Left ventricle myocardium inferior (tissue), 1 donor: ENCODE results near the gene ARHGAP26. TPM values are rescaled to one million over a fixed set of nuclear protein-coding genes. Genes with fewer than 3 reads are reported as not detected.
A peak's percentile ranks its signal among the peaks of the same experiment; 100 is the strongest.

Experiments
- DNase-seq: peaks from one replicate; pipeline ENCODE4 v3.0.0-alpha.2; 2020
- H3K27ac ChIP-seq: fragments of 200-600 bp; replicated peaks from 2 replicates; pipeline ENCODE4 v1.8.0; 2021
- H3K27me3 ChIP-seq: fragments of 200-600 bp; 2 replicates; pipeline ENCODE4 v1.8.0; 2021; ENCODE audit warnings: low read depth
- H3K36me3 ChIP-seq: fragments of 200-600 bp; 2 replicates; pipeline ENCODE4 v1.8.0; 2021
- H3K4me1 ChIP-seq: fragments of 200-600 bp; 2 replicates; pipeline ENCODE4 v1.8.0; 2021
- H3K4me3 ChIP-seq: fragments of 200-600 bp; 2 replicates; pipeline ENCODE4 v1.8.0; 2021; ENCODE audit warnings: mild to moderate bottlenecking, moderate library complexity
- H3K9me3 ChIP-seq: fragments of 200-600 bp; replicated peaks from 2 replicates; pipeline ENCODE4 v1.8.0; 2021
- CTCF ChIP-seq: fragments of 200-600 bp; IDR thresholded peaks from 2 replicates; pipeline ENCODE4 v1.8.0; 2021; ENCODE audit warnings: antibody characterized with exemption, mild to moderate bottlenecking, borderline replicate concordance
- intact Hi-C: fragments of 100-400 bp; cut with micrococcal nuclease; formaldehyde crosslinking; loops from one replicate; pipeline ENCODE4 v1.11.0; 2022
- total RNA-seq: library from RNA; stranded (reverse); fragmentation: NEBNext Ultra II Directional; extraction: Animal tissue kit (Norgen Biotek cat#: 25700); gene quantifications from one replicate; pipeline ENCODE4 v1.2.1, GENCODE V29; 2021
- donor health status: DM: no; HTN: yes; CAD: no; lungs with severe emphysema.

ARHGAP26 gene
- total RNA-seq, 1 donor from 2014 or later, result 35.7 TPM

GRCh38 chr5:142748132-142748531, 22.0 kb upstream of the ARHGAP26 start:
- no peak for DNase-seq
- intact Hi-C loops, result no loop called here
- peak overlapping the region; percentile 88 for H3K27ac ChIP-seq
- H3K27me3 ChIP-seq, result no peaks in the 10 kb centered on the region
- H3K4me3 ChIP-seq, result no peak overlapping the region
- H3K9me3 ChIP-seq, result no peaks in the 10 kb centered on the region
- no peaks in the 10 kb centered on the region for H3K36me3 ChIP-seq
- H3K4me1 ChIP-seq, result peaks cover 92% of the 10 kb centered on the region
- no peak for TF ChIP-seq CTCF

GRCh38 chr5:142748568-142749249, 21.5 kb upstream of the ARHGAP26 start:
- no peak overlapping the region for H3K4me3 ChIP-seq
- DNase-seq, result peak; percentile 29
- TF ChIP-seq CTCF, result peak; percentile 66
- H3K27ac ChIP-seq, result peak overlapping the region; percentile 88
- H3K9me3 ChIP-seq, result no peaks in the 10 kb centered on the region
- intact Hi-C loops, result no loop called here
- H3K4me1 ChIP-seq, result peaks cover 92% of the 10 kb centered on the region
- no peaks in the 10 kb centered on the region for H3K36me3 ChIP-seq
- no peaks in the 10 kb centered on the region for H3K27me3 ChIP-seq

- no peak overlapping the region for H3K27ac ChIP-seq
- peaks cover 92% of the 10 kb centered on the region for H3K4me1 ChIP-seq
- H3K27me3 ChIP-seq, result no peaks in the 10 kb centered on the region
- DNase-seq, result no peak
- intact Hi-C loops, result no loop called here
- H3K4me3 ChIP-seq, result no peak overlapping the region
- no peak for TF ChIP-seq CTCF
- H3K36me3 ChIP-seq, result no peaks in the 10 kb centered on the region
- no peaks in the 10 kb centered on the region for H3K9me3 ChIP-seq
Observed at GRCh38 chr5:142749321-142749720, 20.9 kb upstream of the ARHGAP26 start.

- Histone ChIP-seq H3K4me1 (peaks cover 60% of the 10 kb centered on the region), H3K4me3 (peak overlapping the region; percentile 15)
- peak; percentile 86 for DNase-seq
Observed at GRCh38 chr5:142753116-142753631, 17.0 kb upstream of the ARHGAP26 start.

GRCh38 chr5:142754031-142754430, 16.1 kb upstream of the ARHGAP26 start:
- no peak overlapping the region for H3K4me3 ChIP-seq
- H3K9me3 ChIP-seq, result no peaks in the 10 kb centered on the region
- no peaks in the 10 kb centered on the region for H3K36me3 ChIP-seq
- H3K4me1 ChIP-seq, result peaks cover 52% of the 10 kb centered on the region
- H3K27ac ChIP-seq, result peak overlapping the region; percentile 88
- intact Hi-C loops, result no loop called here
- no peaks in the 10 kb centered on the region for H3K27me3 ChIP-seq
- no peak for TF ChIP-seq CTCF
- no peak for DNase-seq

More at GRCh38 chr5:142753116-142753631, 17.0 kb upstream of the ARHGAP26 start:
- H3K27me3 ChIP-seq, result no peaks in the 10 kb centered on the region
- H3K36me3 ChIP-seq, result no peaks in the 10 kb centered on the region
- TF ChIP-seq CTCF, result no peak
- intact Hi-C loops, result no loop called here
- no peaks in the 10 kb centered on the region for H3K9me3 ChIP-seq
- H3K27ac ChIP-seq, result peak overlapping the region; percentile 88
